ENCODE measurements around the gene CAND2. TPM values are rescaled to one million over a fixed set of nuclear protein-coding genes. Genes with fewer than 3 reads are reported as not detected.

The CAND2 gene
- total and polyA plus RNA-seq, 4 donors: 0.38 to 1.6 (median 0.92) TPM

DNA sequence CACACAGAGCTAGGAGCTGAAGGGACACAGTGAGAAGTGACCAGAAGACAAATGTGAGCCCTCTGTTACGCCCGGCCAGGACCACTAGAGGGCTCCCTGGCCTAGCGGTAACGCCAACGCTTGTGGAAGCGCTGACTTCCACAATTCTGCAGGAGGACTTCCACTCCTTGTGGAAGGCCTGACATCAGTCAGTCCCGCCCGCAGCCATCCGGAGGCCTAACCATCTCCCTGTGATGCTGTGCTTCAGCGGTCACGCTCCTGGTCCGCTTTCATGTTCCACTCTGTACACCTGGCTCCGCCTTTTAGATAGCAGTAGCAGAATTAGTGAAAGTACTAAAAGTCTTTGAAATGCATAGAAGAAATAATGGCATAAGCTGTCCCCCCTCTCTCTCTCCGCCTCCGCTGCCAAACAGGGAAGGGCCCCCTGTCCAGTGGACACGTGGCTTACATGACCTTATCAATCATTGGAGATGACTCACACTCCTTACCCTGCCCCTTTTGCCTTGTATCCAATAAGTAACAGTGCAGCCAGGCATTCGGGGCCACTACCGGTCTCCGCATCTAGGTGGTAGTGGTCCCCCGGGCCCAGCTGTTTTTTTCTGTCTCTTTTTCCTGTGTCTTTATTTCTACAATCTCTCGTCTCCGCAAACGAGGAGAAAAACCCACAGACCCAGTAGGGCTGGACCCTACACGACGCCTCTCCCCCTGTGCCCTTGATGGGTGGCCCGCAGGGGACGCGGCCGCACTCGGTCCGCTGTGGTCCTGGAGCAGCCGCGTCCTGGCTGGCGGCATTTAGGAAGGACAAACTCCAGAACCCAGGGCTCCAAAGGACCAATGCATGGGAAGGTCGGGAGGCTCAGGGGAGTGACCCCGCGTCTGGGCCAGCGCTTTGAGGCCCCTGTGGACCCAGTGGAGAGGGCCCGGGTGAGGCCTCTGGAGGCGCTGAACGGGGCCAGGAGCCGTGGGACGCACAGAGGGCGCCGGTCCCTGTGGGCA lies 71.9 kb downstream of the CAND2 start:
- Histone ChIP-seq H3K4me1 (ENCODE audit: control insufficient read depth in 4 of 4, insufficient read depth in 4 of 4, low read length in 3 of 4) (peaks cover 0 to 24% (median 11%) of the 10 kb centered on the region in 4 donors), H3K36me3 (ENCODE audit: control insufficient read depth in 4 of 4, insufficient read depth in 3 of 4, low read depth in 1 of 4, low read length in 3 of 4) (no peaks in the 10 kb centered on the region), H3K27ac (ENCODE audit: low read depth in 1 of 2, low read length in 2 of 2) (no peak overlapping the region), H3K9ac (ENCODE audit: low read depth in 1 of 2, low read length in 2 of 2) (no peak overlapping the region), H3K4me3 (ENCODE audit: low read depth in 1 of 3, low read length in 3 of 3) (no peak overlapping the region), H3K9me3 (ENCODE audit: control insufficient read depth in 4 of 4, low read length in 3 of 4) (no peaks in the 10 kb centered on the region), H3K27me3 (ENCODE audit: control insufficient read depth in 4 of 4, insufficient read depth in 4 of 4, low read length in 3 of 4) (no peaks in the 10 kb centered on the region)
- peak; percentile 81 for DNase-seq (ENCODE audit: low spot score)
- 41% methylated on average over 45 of the region's 45 CpGs for WGBS
- TF ChIP-seq RAD21 (IDR thresholded peaks at IDR 0.05): peak; percentile 93 to 94
- TF ChIP-seq, protein P1, sequence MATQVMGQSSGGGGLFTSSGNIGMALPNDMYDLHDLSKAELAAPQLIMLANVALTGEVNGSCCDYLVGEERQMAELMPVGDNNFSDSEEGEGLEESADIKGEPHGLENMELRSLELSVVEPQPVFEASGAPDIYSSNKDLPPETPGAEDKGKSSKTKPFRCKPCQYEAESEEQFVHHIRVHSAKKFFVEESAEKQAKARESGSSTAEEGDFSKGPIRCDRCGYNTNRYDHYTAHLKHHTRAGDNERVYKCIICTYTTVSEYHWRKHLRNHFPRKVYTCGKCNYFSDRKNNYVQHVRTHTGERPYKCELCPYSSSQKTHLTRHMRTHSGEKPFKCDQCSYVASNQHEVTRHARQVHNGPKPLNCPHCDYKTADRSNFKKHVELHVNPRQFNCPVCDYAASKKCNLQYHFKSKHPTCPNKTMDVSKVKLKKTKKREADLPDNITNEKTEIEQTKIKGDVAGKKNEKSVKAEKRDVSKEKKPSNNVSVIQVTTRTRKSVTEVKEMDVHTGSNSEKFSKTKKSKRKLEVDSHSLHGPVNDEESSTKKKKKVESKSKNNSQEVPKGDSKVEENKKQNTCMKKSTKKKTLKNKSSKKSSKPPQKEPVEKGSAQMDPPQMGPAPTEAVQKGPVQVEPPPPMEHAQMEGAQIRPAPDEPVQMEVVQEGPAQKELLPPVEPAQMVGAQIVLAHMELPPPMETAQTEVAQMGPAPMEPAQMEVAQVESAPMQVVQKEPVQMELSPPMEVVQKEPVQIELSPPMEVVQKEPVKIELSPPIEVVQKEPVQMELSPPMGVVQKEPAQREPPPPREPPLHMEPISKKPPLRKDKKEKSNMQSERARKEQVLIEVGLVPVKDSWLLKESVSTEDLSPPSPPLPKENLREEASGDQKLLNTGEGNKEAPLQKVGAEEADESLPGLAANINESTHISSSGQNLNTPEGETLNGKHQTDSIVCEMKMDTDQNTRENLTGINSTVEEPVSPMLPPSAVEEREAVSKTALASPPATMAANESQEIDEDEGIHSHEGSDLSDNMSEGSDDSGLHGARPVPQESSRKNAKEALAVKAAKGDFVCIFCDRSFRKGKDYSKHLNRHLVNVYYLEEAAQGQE (IDR thresholded peaks at IDR 0.05): no peak
- TF ChIP-seq, protein P2, sequence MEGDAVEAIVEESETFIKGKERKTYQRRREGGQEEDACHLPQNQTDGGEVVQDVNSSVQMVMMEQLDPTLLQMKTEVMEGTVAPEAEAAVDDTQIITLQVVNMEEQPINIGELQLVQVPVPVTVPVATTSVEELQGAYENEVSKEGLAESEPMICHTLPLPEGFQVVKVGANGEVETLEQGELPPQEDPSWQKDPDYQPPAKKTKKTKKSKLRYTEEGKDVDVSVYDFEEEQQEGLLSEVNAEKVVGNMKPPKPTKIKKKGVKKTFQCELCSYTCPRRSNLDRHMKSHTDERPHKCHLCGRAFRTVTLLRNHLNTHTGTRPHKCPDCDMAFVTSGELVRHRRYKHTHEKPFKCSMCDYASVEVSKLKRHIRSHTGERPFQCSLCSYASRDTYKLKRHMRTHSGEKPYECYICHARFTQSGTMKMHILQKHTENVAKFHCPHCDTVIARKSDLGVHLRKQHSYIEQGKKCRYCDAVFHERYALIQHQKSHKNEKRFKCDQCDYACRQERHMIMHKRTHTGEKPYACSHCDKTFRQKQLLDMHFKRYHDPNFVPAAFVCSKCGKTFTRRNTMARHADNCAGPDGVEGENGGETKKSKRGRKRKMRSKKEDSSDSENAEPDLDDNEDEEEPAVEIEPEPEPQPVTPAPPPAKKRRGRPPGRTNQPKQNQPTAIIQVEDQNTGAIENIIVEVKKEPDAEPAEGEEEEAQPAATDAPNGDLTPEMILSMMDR (IDR thresholded peaks at IDR 0.05; ENCODE audit: low read depth, low read length, missing input control): peak; percentile 94

DNA sequence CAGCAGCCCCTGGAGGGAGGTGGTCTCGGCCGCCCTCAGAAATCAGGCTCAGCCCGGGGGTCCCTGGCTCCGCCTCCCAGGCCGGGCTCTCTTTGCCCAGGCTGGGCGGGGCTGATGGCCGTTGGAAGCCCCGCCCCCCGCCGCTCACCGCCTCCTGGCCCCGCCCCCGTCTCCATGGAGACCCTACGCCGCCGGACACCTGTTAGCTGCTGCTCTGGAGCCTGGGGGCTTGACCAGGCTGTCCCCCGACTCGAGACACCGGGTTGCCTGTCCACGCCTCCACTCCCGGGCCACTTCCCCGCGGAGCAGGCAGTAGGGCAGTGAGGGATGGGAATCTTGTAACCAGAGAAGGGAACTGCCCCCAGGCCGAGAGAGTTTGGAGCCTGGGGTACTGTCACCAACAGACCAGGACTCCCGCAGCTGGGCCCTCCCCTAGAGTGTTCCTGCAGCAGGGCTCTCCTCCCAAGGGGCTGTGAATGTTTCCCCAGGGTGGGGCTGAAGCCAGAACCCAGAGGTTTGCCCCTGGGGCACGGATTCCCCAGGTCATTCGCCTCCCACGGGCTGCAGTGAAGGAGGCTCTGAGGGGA lies 72.6 kb downstream of the CAND2 start:
- DNase-seq (ENCODE audit: low spot score): peak; percentile 87
- no peak overlapping the region for H3K9ac ChIP-seq (ENCODE audit: low read depth in 1 of 2, low read length in 2 of 2)
- H3K36me3 ChIP-seq (ENCODE audit: control insufficient read depth in 4 of 4, insufficient read depth in 3 of 4, low read depth in 1 of 4, low read length in 3 of 4): no peaks in the 10 kb centered on the region
- H3K4me1 ChIP-seq (ENCODE audit: control insufficient read depth in 4 of 4, insufficient read depth in 4 of 4, low read length in 3 of 4): peaks cover 0 to 24% (median 11%) of the 10 kb centered on the region in 4 donors
- no peaks in the 10 kb centered on the region for H3K27me3 ChIP-seq (ENCODE audit: control insufficient read depth in 4 of 4, insufficient read depth in 4 of 4, low read length in 3 of 4)
- TF ChIP-seq RXRA (IDR thresholded peaks at IDR 0.05) (no peak), EGR1 (IDR thresholded peaks at IDR 0.05; ENCODE audit: low read depth in 2 of 2) (no peak), TAF1 (conservative IDR thresholded peaks at IDR 0.05) (no peak), YY1 (IDR thresholded peaks at IDR 0.05) (no peak), FOXA1 (IDR thresholded peaks at IDR 0.05) (no peak), NR2F2 (IDR thresholded peaks at IDR 0.05) (no peak), SP1 (IDR thresholded peaks at IDR 0.05) (no peak), JUND (IDR thresholded peaks at IDR 0.05) (no peak), GABPA (IDR thresholded peaks at IDR 0.05 in 1 of 2, conservative IDR thresholded peaks at IDR 0.05 in 1 of 2) (no peak), HNF4G (IDR thresholded peaks at IDR 0.05) (no peak)
- TF ChIP-seq, protein P2 (IDR thresholded peaks at IDR 0.05; ENCODE audit: low read depth, low read length, missing input control): no peak
- TF ChIP-seq, protein P3, sequence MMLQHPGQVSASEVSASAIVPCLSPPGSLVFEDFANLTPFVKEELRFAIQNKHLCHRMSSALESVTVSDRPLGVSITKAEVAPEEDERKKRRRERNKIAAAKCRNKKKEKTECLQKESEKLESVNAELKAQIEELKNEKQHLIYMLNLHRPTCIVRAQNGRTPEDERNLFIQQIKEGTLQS (IDR thresholded peaks at IDR 0.05): no peak
- H3K9me3 ChIP-seq (ENCODE audit: control insufficient read depth in 4 of 4, low read length in 3 of 4): no peaks in the 10 kb centered on the region
- WGBS: 22% methylated on average over 28 of the region's 28 CpGs
- no peak overlapping the region for H3K4me3 ChIP-seq (ENCODE audit: low read depth in 1 of 3, low read length in 3 of 3)
- H3K27ac ChIP-seq (ENCODE audit: low read depth in 1 of 2, low read length in 2 of 2): no peak overlapping the region

Data from liver (tissue), 9 donors.